ENCODE results near the gene EOLA1.

GRCh38 chrX:149539283-149540130, 1.3 kb upstream of the EOLA1 start:
- TF ChIP-seq EZH2 (IDR thresholded peaks at IDR 0.05; ENCODE audit: low read depth, unreplicated experiment) (no peak), CREB1 (CRISPR knock-in tag; IDR thresholded peaks at IDR 0.05; ENCODE audit: low read depth) (no peak), CTCF (conservative IDR thresholded peaks at IDR 0.05; ENCODE audit: low read depth in 2 of 2) (no peak), ZNF114 (CRISPR knock-in tag; IDR thresholded peaks at IDR 0.05) (no peak)

Data from GM23338 (cell line).